Gastroesophageal sphincter (tissue), 4 donors: ENCODE measurements around the gene ZNF804B. TPM values are rescaled to one million over a fixed set of nuclear protein-coding genes. Genes with fewer than 3 reads are reported as not detected.

ENCODE experiments used
- ATAC-seq: fragments of 150-250 bp; one replicate; pipeline ENCODE4 v1.9.1; 2016; ENCODE audit warnings: mild to moderate bottlenecking, moderate library complexity
- H3K27ac ChIP-seq, 4 donors: fragments of 200-600 bp; sonication (generic) in 3 of 4; 1 replicate in 3 of 4; 2 replicates in 1 of 4; pipeline ENCODE4 v1.5.1; 2016 to 2019
- H3K27me3 ChIP-seq: fragments of 200-600 bp; sonication (generic); one replicate; pipeline ENCODE4 v1.5.1; 2019
- H3K36me3 ChIP-seq, 2 donors: fragments of 200-600 bp; sonication (generic); one replicate each; pipeline ENCODE4 v1.5.1; 2019; ENCODE audit warnings: control low read depth in 1 of 2
- H3K4me1 ChIP-seq, 3 donors: fragments of 200-600 bp; sonication (generic); 1 replicate in 2 of 3; 2 replicates in 1 of 3; pipeline ENCODE4 v1.5.1; 2016 to 2019; ENCODE audit warnings: control low read depth in 2 of 3
- H3K4me3 ChIP-seq, 2 donors: fragments of 200-600 bp; sonication (generic); one replicate each; pipeline ENCODE4 v1.5.1; 2019; ENCODE audit warnings: mild to moderate bottlenecking in 1 of 2, moderate library complexity in 1 of 2
- H3K9me3 ChIP-seq, 3 donors: fragments of 200-600 bp; sonication (generic); one replicate each; pipeline ENCODE4 v1.5.1; 2017 to 2019; ENCODE audit warnings: control low read depth in 2 of 3
- CTCF ChIP-seq, 4 experiments: fragments of 200-600 bp in 2 of 4; fragments of 450-650 bp in 2 of 4; sonication (generic) in 1 of 4; IDR thresholded peaks; one replicate each; pipeline ENCODE4 v1.5.1; 2017 to 2019; ENCODE audit warnings: antibody characterized with exemption in 4 of 4, mild to moderate bottlenecking in 2 of 4, moderate library complexity in 2 of 4
- EP300 ChIP-seq: sonication (generic); formaldehyde crosslinking; IDR thresholded peaks from one replicate; pipeline ENCODE4 v1.6.1; 2017; ENCODE audit warnings: antibody characterized with exemption, mild to moderate bottlenecking
- POLR2A ChIP-seq, 2 donors: fragments of 450-650 bp; IDR thresholded peaks; one replicate each; pipeline ENCODE4 v1.6.1; 2017; ENCODE audit warnings: antibody characterized with exemption in 2 of 2, mild to moderate bottlenecking in 2 of 2, moderate library complexity in 1 of 2
- POLR2AphosphoS5 ChIP-seq: sonication (generic); formaldehyde crosslinking; IDR thresholded peaks from one replicate; pipeline ENCODE4 v1.6.1; 2017; ENCODE audit warnings: antibody characterized with exemption
- WGBS, 2 donors: methylation state at CpG; one replicate each; pipeline ENCODE4 v1.1.5; 2018; ENCODE audit warnings: low coverage in 1 of 2; 5-methylcytosine and 5-hydroxymethylcytosine counted together
- total RNA-seq, 4 donors: library from RNA; depleted of rRNA; stranded (reverse); fragments of >200 nt; gene quantifications; one replicate each; pipeline ENCODE4 v1.1.0, GENCODE V29; 2016

Gene ZNF804B
- total RNA-seq, 4 donors from 2014 or later, result 0.13 TPM; not detected in 3

GRCh38 chr7:89335490-89335889, 576.0 kb downstream of the ZNF804B start:
- Histone ChIP-seq H3K4me3 (no peak overlapping the region), H3K9me3 (no peaks in the 10 kb centered on the region), H3K4me1 (no peaks in the 10 kb centered on the region), H3K27ac (no peak overlapping the region), H3K36me3 (no peaks in the 10 kb centered on the region), H3K27me3 (no peaks in the 10 kb centered on the region)
- ATAC-seq, result no peak
- WGBS, 2 donors, result 53 to 78% methylated on average over 2 to 3 of the region's 3 CpGs
- TF ChIP-seq CTCF (IDR thresholded peaks at IDR 0.05) (no peak), EP300 (no peak), POLR2A (IDR thresholded peaks at IDR 0.05) (no peak), POLR2AphosphoS5 (no peak)

GRCh38 chr7:89336121-89336520, 576.6 kb downstream of the ZNF804B start:
- Histone ChIP-seq H3K9me3 (no peaks in the 10 kb centered on the region), H3K27me3 (no peaks in the 10 kb centered on the region), H3K27ac (no peak overlapping the region), H3K36me3 (no peaks in the 10 kb centered on the region), H3K4me1 (no peaks in the 10 kb centered on the region), H3K4me3 (no peak overlapping the region)
- no peak for ATAC-seq
- TF ChIP-seq POLR2AphosphoS5 (no peak), CTCF (IDR thresholded peaks at IDR 0.05) (no peak), EP300 (no peak), POLR2A (IDR thresholded peaks at IDR 0.05) (no peak)
- 45 to 60% methylated on average over 5 of the region's 5 CpGs for WGBS, 2 donors

GRCh38 chr7:89339748-89340147, 580.2 kb downstream of the ZNF804B start:
- H3K4me3 ChIP-seq, result no peak overlapping the region
- H3K27me3 ChIP-seq, result no peaks in the 10 kb centered on the region
- ATAC-seq, result no peak
- no peaks in the 10 kb centered on the region for H3K4me1 ChIP-seq
- no peak overlapping the region for H3K27ac ChIP-seq
- no peaks in the 10 kb centered on the region for H3K9me3 ChIP-seq
- TF ChIP-seq POLR2A (IDR thresholded peaks at IDR 0.05), result no peak
- no peak for TF ChIP-seq POLR2AphosphoS5
- TF ChIP-seq EP300, result no peak
- no peak for TF ChIP-seq CTCF (IDR thresholded peaks at IDR 0.05)
- H3K36me3 ChIP-seq, result no peaks in the 10 kb centered on the region
- WGBS, 2 donors, result 28 to 45% methylated on average over 3 of the region's 3 CpGs

- Histone ChIP-seq H3K4me1 (no peaks in the 10 kb centered on the region), H3K9me3 (no peaks in the 10 kb centered on the region), H3K27me3 (no peaks in the 10 kb centered on the region), H3K36me3 (no peaks in the 10 kb centered on the region), H3K27ac (no peak overlapping the region), H3K4me3 (no peak overlapping the region)
- TF ChIP-seq POLR2A (IDR thresholded peaks at IDR 0.05), result no peak
- TF ChIP-seq POLR2AphosphoS5, result no peak
- no peak for TF ChIP-seq EP300
- TF ChIP-seq CTCF (IDR thresholded peaks at IDR 0.05), result no peak
- WGBS, 2 donors, result 63 to 67% methylated on average over 1 of the region's 1 CpG
- ATAC-seq, result no peak
These were observed 597.6 kb downstream of the ZNF804B start for GRCh38 chr7:89357121-89357520.

- no peaks in the 10 kb centered on the region for H3K9me3 ChIP-seq
- TF ChIP-seq POLR2AphosphoS5, result no peak
- TF ChIP-seq EP300, result no peak
- TF ChIP-seq CTCF (IDR thresholded peaks at IDR 0.05), result no peak
- TF ChIP-seq POLR2A (IDR thresholded peaks at IDR 0.05), result no peak
- H3K36me3 ChIP-seq, result no peaks in the 10 kb centered on the region
- no peak for ATAC-seq
- no peaks in the 10 kb centered on the region for H3K27me3 ChIP-seq
- no peak overlapping the region for H3K4me3 ChIP-seq
- no peaks in the 10 kb centered on the region for H3K4me1 ChIP-seq
- no peak overlapping the region for H3K27ac ChIP-seq
- 79 to 87% methylated on average over 2 to 3 of the region's 3 CpGs for WGBS, 2 donors
These were observed 617.7 kb downstream of the ZNF804B start for GRCh38 chr7:89377219-89377618.
